ENCODE data around the gene AGAP1.

GRCh38 chr2:235623111-235623510 is 129.3 kb downstream of the AGAP1 start:
- TF ChIP-seq POLR2A (IDR thresholded peaks at IDR 0.05; ENCODE audit: low read depth, low read length): no peak
- TF ChIP-seq TAF1 (IDR thresholded peaks at IDR 0.05; ENCODE audit: low read depth, low read length): no peak
- no peak for TF ChIP-seq POU2F2 (IDR thresholded peaks at IDR 0.05; ENCODE audit: low read depth, low read length)
- no peak for TF ChIP-seq POLR2AphosphoS5 (IDR thresholded peaks at IDR 0.05; ENCODE audit: low read depth, low read length)
